ENCODE results near the gene OPRL1. TPM values are rescaled to one million over a fixed set of nuclear protein-coding genes. Genes with fewer than 3 reads are reported as not detected.

Gene OPRL1
- total RNA-seq, 1 experiment from 2014 or later: 0.33 TPM

DNA sequence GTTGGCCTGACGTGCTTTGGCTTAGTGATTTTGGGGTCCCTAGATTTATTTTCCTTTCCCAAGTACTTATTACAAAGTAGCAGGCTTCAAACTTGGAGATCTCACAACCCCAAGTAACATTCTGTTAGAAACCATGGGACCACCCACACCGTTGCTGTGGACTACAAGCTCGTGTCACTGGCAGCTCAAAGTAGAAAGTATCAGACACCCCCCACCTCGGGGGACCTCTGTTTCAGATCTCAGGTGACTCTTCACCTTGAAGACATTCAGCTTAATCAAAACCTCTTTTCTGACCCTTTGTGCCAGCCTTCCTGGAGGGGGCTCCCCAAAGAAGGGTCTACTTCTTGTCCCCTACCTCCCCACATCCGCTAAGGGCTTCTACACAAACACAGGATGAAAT, 68.7 kb downstream of the OPRL1 start:
- CTCF ChIA-PET: no interaction called here
- TF ChIP-seq CTCF (IDR thresholded peaks at IDR 0.05; ENCODE audit: unreplicated experiment): no peak
- no peak for DNase-seq
- Mint-ChIP-seq H3K9me3 (ENCODE audit: low read depth, unreplicated experiment) (peaks cover 11% of the 10 kb centered on the region), H3K4me3 (ENCODE audit: low read depth, unreplicated experiment) (no peak overlapping the region), H3K27ac (ENCODE audit: unreplicated experiment) (no peak overlapping the region), H3K27me3 (ENCODE audit: unreplicated experiment) (peaks cover 31% of the 10 kb centered on the region), H3K36me3 (ENCODE audit: insufficient read depth, unreplicated experiment) (no peaks in the 10 kb centered on the region), H3K4me1 (ENCODE audit: low read depth, unreplicated experiment) (peaks cover 18% of the 10 kb centered on the region)
- intact Hi-C loops (cut with micrococcal nuclease; ENCODE audit: unreplicated experiment): no loop called here
- BruUV-seq (replicated peaks): no TSS peak

- DNase-seq: no peak
- CTCF ChIA-PET: no interaction called here
- peaks cover 32% of the 10 kb centered on the region for H3K27me3 Mint-ChIP-seq (ENCODE audit: unreplicated experiment)
- no peak for TF ChIP-seq CTCF (IDR thresholded peaks at IDR 0.05; ENCODE audit: unreplicated experiment)
- no peak overlapping the region for H3K27ac Mint-ChIP-seq (ENCODE audit: unreplicated experiment)
- H3K4me3 Mint-ChIP-seq (ENCODE audit: low read depth, unreplicated experiment): no peak overlapping the region
- peaks cover 10% of the 10 kb centered on the region for H3K9me3 Mint-ChIP-seq (ENCODE audit: low read depth, unreplicated experiment)
- peaks cover 20% of the 10 kb centered on the region for H3K4me1 Mint-ChIP-seq (ENCODE audit: low read depth, unreplicated experiment)
- intact Hi-C loops (cut with micrococcal nuclease; ENCODE audit: unreplicated experiment): no loop called here
- no TSS peak for BruUV-seq (replicated peaks)
- no peaks in the 10 kb centered on the region for H3K36me3 Mint-ChIP-seq (ENCODE audit: insufficient read depth, unreplicated experiment)
Measured at GRCh38 chr20:64149141-64149540, 69.3 kb downstream of the OPRL1 start.

DNA sequence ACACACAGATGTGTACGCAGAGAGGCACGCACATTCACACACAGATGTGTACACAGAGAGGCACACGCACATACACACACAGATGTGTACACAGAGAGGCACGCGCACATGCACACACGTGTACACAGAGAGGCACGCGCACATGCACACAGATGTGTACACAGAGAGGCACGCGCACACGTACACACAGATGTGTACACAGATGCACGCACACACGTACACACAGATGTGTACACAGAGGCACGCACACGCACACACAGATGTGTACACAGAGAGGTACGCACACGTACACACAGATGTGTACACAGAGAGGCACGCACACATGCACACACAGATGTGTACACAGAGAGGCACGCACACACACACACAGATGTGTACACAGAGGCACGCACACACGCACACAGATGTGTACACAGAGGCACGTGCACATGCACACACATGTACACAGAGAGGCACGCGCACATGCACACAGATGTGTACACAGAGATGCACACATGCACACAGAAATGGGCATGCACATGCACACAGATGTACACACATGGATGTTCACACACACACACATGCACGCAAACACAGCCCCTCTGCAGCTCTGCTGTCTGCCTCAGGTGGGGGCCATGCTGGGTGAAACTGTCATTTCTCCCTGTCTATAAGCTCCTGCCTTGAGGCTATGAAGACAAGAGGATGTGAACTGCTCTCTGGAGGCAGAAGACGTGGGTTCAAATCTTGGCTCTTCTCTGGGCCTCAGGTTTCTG, 70.1 kb downstream of the OPRL1 start:
- Mint-ChIP-seq H3K9me3 (ENCODE audit: low read depth, unreplicated experiment) (peaks cover 4% of the 10 kb centered on the region), H3K4me3 (ENCODE audit: low read depth, unreplicated experiment) (no peak overlapping the region), H3K36me3 (ENCODE audit: insufficient read depth, unreplicated experiment) (no peaks in the 10 kb centered on the region), H3K4me1 (ENCODE audit: low read depth, unreplicated experiment) (peaks cover 20% of the 10 kb centered on the region), H3K27me3 (ENCODE audit: unreplicated experiment) (peaks cover 34% of the 10 kb centered on the region), H3K27ac (ENCODE audit: unreplicated experiment) (no peak overlapping the region)
- no TSS peak for BruUV-seq (replicated peaks)
- intact Hi-C loops (cut with micrococcal nuclease; ENCODE audit: unreplicated experiment): no loop called here
- DNase-seq: no peak
- CTCF ChIA-PET: no interaction called here
- TF ChIP-seq CTCF (IDR thresholded peaks at IDR 0.05; ENCODE audit: unreplicated experiment): no peak

Small RNA genes lying within 50 kb of the gene (microRNA-seq; reads per million reads assigned to microRNA genes)
- gene MIR6813: 1.1 reads per million

Other genes starting within 250 kb of the OPRL1 start
- gene ZBTB46, start 248.8 kb upstream of the OPRL1 start, total RNA-seq (2022): 2.5 and 3.2 TPM in 2 replicates
- gene ABHD16B, start 218.6 kb upstream of the OPRL1 start, total RNA-seq (2022): 0.24 TPM in 1 of 2 replicates, not detected in the other
- gene TPD52L2, start 214.8 kb upstream of the OPRL1 start, total RNA-seq (2022): 192 and 197 TPM in 2 replicates
- 79.9 and 85.9 TPM in 2 replicates for gene DNAJC5, start 185.0 kb upstream of the OPRL1 start, total RNA-seq (2022)
- 85.1 and 86.3 TPM in 2 replicates for gene UCKL1, start 123.7 kb upstream of the OPRL1 start, total RNA-seq (2022)
- 58.1 and 62.8 TPM in 2 replicates for gene ZNF512B, start 110.2 kb upstream of the OPRL1 start, total RNA-seq (2022)
- gene SAMD10, start 100.4 kb upstream of the OPRL1 start, total RNA-seq (2022): 23.6 and 23.7 TPM in 2 replicates
- gene PRPF6, start 99.0 kb upstream of the OPRL1 start, total RNA-seq (2022): 111 and 113 TPM in 2 replicates
- gene C20orf204, start 43.9 kb upstream of the OPRL1 start, total RNA-seq (2022): 4.9 and 5.0 TPM in 2 replicates
- not detected in 2 replicates for gene SOX18, start 30.4 kb upstream of the OPRL1 start, total RNA-seq (2022)
- 39.9 and 43.7 TPM in 2 replicates for gene TCEA2, start 16.9 kb upstream of the OPRL1 start, total RNA-seq (2022)
- gene RGS19, start 564 bp upstream of the OPRL1 start, total RNA-seq (2022): 17.2 and 17.8 TPM in 2 replicates
- gene LKAAEAR1, start 4.3 kb downstream of the OPRL1 start, total RNA-seq (2022): not detected in 2 replicates
- gene NPBWR2, start 27.5 kb downstream of the OPRL1 start, total RNA-seq (2022): not detected in 2 replicates
- 0.45 TPM in 1 of 2 replicates, not detected in the other for gene MYT1, start 84.4 kb downstream of the OPRL1 start, total RNA-seq (2022)
- gene PCMTD2, start 175.7 kb downstream of the OPRL1 start, total RNA-seq (2022): 61.2 and 62.2 TPM in 2 replicates